CD4-positive, alpha-beta T cell treated with Interleukin-4 for 1 hour (primary cell): Measurements from ENCODE around the gene CEP85L.

Experiments
- DNase-seq, 2 donors: peaks; one replicate each; pipeline ENCODE4 v3.0.0-alpha.2; 2020 to 2022

Gene CEP85L

GRCh38 chr6:118618676-118619377, 32.6 kb downstream of the CEP85L start:
- DNase-seq, result peak; percentile 67 to 73

DNA sequence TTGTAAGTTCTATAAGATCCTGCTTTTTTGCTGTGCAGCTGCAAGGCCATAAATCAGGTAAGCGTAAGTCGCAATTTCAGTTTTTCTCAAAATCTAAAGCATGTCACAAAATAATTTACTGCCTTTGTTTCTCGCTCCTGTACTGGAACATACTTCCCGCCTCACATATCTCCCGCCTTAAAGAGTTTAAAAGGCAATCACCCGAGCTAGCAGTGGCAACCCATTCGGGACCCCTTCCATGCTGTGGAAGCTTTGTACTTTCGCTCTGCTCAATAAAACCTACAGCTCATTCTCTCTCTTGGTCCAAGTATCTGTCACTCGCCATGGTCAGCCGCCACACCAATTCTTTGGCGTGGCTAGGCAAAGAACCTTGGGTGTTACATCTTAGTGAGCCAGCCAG, 34.0 kb downstream of the CEP85L start:
- DNase-seq, result no peak

- no peak for DNase-seq
These were observed 40.1 kb downstream of the CEP85L start for GRCh38 chr6:118611334-118611733.

GRCh38 chr6:118606858-118607257, 44.5 kb downstream of the CEP85L start:
- no peak for DNase-seq

DNA sequence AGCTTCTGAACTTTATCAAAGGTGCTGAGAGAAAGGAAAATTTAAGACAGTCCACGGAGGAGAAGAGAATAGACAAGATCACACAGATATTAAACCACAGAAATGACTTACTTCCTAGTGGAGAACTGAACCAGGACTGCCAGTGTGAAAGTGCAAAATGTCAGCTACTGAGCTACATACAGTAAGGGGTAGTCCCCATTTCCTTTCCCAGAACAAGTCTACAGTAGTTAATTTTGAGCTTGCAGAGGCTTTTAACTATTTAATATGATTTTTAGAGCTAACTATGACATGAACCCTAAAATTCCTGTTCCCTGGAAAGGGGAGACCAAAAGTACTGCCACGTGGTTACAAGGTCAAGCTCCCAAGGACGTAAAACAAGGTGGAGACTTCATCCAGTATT, 45.1 kb downstream of the CEP85L start:
- DNase-seq, result no peak

DNA sequence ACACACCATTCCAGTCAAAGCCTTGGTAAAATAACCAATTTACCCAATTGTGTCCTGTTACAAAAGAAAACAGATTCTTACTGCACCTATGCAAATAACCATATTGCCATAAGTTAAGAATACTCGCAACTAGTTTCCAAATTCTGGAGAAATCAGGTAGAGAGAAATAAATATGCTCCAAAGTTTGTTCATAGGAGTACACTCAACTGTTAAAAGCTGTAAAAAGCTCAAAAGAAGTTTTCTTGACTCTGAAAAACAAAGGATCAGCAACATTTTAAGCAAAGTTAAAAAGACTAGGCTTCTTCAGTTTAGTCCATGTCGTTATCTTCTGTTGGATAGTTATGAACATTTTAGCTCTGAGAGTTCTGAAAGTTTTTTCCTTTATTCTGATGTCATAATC, 48.0 kb downstream of the CEP85L start:
- no peak for DNase-seq

DNA sequence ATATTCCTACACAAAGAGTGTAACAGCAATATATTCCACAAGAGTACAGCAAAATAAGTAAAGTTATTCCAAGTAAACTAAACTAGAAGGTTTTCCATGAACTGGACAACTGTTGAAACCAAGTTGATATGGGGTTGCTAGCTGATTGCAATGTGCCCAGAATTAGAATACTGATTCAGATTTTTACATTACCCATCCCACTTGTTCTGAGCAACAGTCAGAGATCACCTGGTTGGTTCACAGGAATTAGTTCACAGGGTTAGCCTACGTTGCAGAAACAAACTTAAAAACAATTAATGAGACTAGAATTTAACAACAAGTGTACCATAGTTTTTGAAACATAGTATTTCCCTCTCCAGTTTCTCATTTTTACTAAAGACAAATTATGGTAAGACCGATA, 49.1 kb downstream of the CEP85L start:
- DNase-seq, result no peak

GRCh38 chr6:118598324-118598723, 53.1 kb downstream of the CEP85L start:
- no peak for DNase-seq

- no peak for DNase-seq
These were observed 53.8 kb downstream of the CEP85L start for GRCh38 chr6:118597636-118598035.

GRCh38 chr6:118596774-118597320, 54.5 kb downstream of the CEP85L start:
- DNase-seq, result no peak

DNA sequence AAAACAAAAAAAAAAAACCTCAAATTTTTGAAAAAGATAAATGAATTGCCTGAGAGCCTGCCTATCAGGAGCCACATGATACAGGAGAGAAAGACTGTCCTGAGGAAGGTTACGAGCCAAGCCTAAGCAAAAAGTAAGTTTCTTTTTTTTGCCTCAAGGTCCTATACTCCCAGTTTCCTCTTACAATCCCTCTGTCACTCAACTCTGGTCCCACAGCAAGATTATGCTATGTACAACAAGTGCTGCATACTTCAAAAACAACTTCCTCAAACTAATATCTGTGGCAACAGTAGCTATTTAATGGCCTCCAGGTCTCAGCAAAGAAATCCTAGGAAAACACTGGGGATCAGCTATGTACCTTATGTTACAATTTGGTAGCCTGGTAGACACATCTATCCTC, 56.5 kb downstream of the CEP85L start:
- no peak for DNase-seq

DNA sequence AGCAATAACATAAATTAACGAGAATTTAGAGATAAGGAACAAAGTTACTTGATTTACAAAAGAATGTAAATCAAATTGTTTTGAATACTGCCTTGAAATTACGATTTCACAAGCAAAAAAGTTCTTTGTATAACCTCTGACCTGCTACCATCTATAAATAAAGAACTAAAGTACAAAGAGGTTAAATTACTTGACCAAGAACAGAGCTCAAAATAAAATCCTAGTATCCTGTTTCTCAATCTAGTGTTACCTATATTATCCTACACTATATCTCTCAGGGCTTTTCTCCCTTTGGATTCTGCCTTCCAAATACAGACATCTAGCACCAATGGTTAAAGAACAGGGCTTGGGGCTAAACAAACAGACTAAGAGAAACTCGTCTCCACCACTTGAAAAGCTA, 59.5 kb downstream of the CEP85L start:
- no peak for DNase-seq

DNA sequence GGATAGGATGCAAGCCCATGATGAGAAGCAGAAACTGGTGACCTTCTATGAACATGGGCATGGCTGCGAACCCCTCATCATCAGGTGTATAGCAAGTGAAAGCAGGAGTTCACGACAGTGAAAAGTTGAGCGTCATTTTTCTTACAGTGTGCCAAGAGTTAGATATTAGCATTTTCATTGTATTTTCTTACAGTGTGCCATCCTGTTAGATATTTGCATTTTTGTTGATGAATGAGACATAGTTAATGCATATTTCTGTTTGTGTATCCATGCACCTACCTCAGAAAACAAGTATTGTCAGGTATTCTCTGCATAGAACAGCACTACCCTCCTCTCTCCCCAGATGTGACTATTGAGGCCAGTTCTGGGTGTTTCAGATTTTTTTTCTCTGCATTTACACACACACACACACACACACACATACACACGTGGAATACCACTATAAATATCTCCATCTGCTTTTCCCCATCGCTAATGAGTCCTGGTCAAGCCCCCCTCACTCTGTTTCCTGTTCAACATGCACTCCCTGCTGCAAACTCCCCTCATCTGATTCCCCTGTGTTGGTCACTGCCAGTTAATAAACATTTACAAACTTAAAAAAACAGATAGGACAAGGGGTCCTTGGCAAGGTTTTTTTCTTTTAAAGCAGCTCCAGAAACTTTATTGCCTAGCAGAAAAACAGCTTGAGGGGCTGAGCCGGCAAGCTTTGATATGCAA, 61.6 kb downstream of the CEP85L start:
- no peak for DNase-seq

DNA sequence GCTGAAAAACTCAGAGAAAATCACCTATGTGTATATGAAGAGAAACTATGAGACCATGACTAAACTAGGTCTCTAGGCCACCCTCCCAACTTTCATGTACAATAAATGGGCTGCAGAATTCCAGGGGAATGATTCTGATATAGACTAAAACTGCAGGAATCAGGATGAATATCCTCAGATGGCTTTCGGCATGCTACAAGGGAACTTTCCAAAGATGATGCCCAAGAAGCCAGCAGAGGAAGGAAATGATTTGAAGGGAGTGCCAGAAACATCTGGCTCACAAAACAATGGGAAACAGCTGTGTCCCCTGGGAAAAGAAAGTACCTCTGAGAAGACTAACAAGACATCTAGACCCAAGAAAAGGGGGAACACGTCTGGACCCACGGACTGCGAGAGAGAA, 62.2 kb downstream of the CEP85L start:
- DNase-seq, result no peak

GRCh38 chr6:118588626-118589025, 62.8 kb downstream of the CEP85L start:
- no peak for DNase-seq

- DNase-seq, result no peak
These were observed 64.5 kb downstream of the CEP85L start for GRCh38 chr6:118586746-118587485.

GRCh38 chr6:118584911-118585310, 66.5 kb downstream of the CEP85L start:
- DNase-seq, result no peak

DNA sequence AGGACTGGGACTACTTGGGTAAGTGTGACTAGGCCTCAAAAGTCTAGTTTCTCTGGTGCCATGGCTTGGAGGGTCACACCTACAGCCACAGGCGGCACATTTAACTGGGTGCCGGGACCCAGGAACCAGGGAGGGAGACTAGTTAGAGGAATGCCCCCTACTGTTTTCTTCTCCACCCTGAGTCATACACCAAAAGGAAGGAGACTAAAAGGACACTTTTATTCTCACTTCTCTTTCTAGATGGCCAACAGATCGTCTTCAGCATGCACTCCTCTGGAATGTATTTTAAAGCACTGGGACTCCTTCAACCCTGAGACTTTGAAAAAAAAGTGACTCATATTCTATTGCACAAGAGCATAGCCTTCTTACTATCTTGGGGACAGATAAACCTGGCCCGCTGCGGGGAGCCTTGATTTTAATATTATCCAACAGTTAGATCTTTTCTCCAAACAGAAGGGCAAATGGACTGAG, 69.9 kb downstream of the CEP85L start:
- no peak for DNase-seq

GRCh38 chr6:118580585-118581419, 70.6 kb downstream of the CEP85L start:
- DNase-seq, result peak in 1 of 2 donors; percentile 57

DNA sequence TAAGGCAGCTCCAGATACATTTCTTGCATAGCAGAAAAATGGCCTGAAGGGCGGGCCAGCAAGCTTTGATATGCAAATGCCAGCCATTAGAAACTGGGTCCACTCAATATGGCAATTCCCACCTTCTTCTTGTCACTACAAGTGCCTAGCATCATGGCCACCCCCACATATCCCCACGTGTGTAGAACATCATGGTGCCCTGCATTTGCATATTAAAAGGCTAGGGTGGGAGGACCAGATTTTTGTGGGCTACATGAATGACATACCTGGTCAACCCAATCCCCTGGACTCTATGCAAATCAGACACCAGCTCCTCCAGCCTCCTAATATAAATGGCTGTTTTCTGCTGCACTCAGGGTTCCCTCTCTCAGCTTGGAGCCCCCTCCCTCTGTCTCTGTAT, 71.6 kb downstream of the CEP85L start:
- no peak for DNase-seq

- DNase-seq, result no peak
These were observed 72.8 kb downstream of the CEP85L start for GRCh38 chr6:118578617-118579016.

- DNase-seq, result no peak
These were observed 73.4 kb downstream of the CEP85L start for GRCh38 chr6:118577972-118578371.
